CD14-positive monocyte (primary cell): ENCODE data around the gene MARK4. TPM values are rescaled to one million over a fixed set of nuclear protein-coding genes. Genes with fewer than 3 reads are reported as not detected.
A peak's percentile ranks its signal among the peaks of the same experiment; 100 is the strongest.

Experiments used
- DNase-seq, 3 donors: peaks; one replicate each; pipeline ENCODE4 v3.0.0-alpha.2; 2011 to 2022
- H2AFZ ChIP-seq: 2 replicates; pipeline ENCODE4 v1.6.0; 2012; ENCODE audit warnings: mild to moderate bottlenecking, low read depth, low read length, inconsistent platforms; ENCODE audit not compliant: insufficient read depth, poor library complexity, severe bottlenecking
- H3K27ac ChIP-seq, 2 donors: 1 replicate in 1 of 2; 2 replicates in 1 of 2; pipeline ENCODE4 v1.5.1; 2012 to 2013; ENCODE audit warnings: low read length in 2 of 2, control low read depth in 1 of 2, inconsistent platforms in 1 of 2, low read depth in 1 of 2, mild to moderate bottlenecking in 1 of 2
- H3K27me3 ChIP-seq, 2 donors: one replicate each; pipeline versions ENCODE4 v1.6.0 to v1.6.1; 2011 to 2013; ENCODE audit warnings: low read length in 2 of 2; ENCODE audit not compliant: control insufficient read depth in 2 of 2, insufficient read depth in 2 of 2
- H3K36me3 ChIP-seq, 2 donors: replicated peaks in 1 of 2; 1 replicate in 1 of 2; 2 replicates in 1 of 2; pipeline versions ENCODE4 v1.5.1 to v1.6.1; 2012 to 2013; ENCODE audit warnings: low read length in 2 of 2, control low read depth in 1 of 2, inconsistent platforms in 1 of 2, mild to moderate bottlenecking in 1 of 2; ENCODE audit not compliant: insufficient read depth in 2 of 2, control insufficient read depth in 1 of 2
- H3K4me1 ChIP-seq, 2 donors: 1 replicate in 1 of 2; 2 replicates in 1 of 2; pipeline versions ENCODE4 v1.5.1 to v1.6.1; 2012 to 2013; ENCODE audit warnings: low read length in 2 of 2, control low read depth in 1 of 2, inconsistent platforms in 1 of 2, mild to moderate bottlenecking in 1 of 2, moderate library complexity in 1 of 2; ENCODE audit not compliant: insufficient read depth in 2 of 2, control insufficient read depth in 1 of 2
- H3K4me2 ChIP-seq: replicated peaks from 2 replicates; pipeline ENCODE3; 2012; ENCODE audit warnings: low read length, moderate library complexity, mild to moderate bottlenecking; ENCODE audit not compliant: poor library complexity, severe bottlenecking; ENCODE audit errors: extremely low read depth
- H3K4me3 ChIP-seq, 3 experiments: fragments of 200-600 bp in 1 of 3; sonication (generic) in 1 of 3; replicated peaks in 1 of 3; 1 replicate in 2 of 3; 2 replicates in 1 of 3; pipeline ENCODE4 v1.5.1; 2011 to 2013; ENCODE audit warnings: low read length in 3 of 3, mild to moderate bottlenecking in 3 of 3, control low read depth in 2 of 3, low read depth in 2 of 3, inconsistent platforms in 1 of 3, moderate library complexity in 1 of 3
- H3K79me2 ChIP-seq: 2 replicates; pipeline ENCODE4 v1.6.0; 2012; ENCODE audit warnings: mild to moderate bottlenecking, control low read depth, inconsistent platforms, low read length, moderate library complexity; ENCODE audit not compliant: insufficient read depth
- H3K9ac ChIP-seq: 2 replicates; pipeline ENCODE4 v1.6.0; 2017; ENCODE audit warnings: low read length, mild to moderate bottlenecking; ENCODE audit not compliant: insufficient read depth, poor library complexity, severe bottlenecking
- H3K9me3 ChIP-seq, 2 donors: replicated peaks in 1 of 2; 1 replicate in 1 of 2; 2 replicates in 1 of 2; pipeline versions ENCODE4 v1.5.1 to v1.6.1; 2012 to 2013; ENCODE audit warnings: low read length in 2 of 2, control low read depth in 1 of 2; ENCODE audit not compliant: control insufficient read depth in 1 of 2, insufficient read depth in 1 of 2
- H4K20me1 ChIP-seq: 2 replicates; pipeline ENCODE4 v1.6.0; 2012; ENCODE audit warnings: mild to moderate bottlenecking, low read length, control low read depth, moderate library complexity; ENCODE audit not compliant: insufficient read depth
- H3K27ac Mint-ChIP-seq, 7 donors: one replicate each; pipeline ENCODE4 v1.8.0; 2020; ENCODE audit warnings: mild to moderate bottlenecking in 7 of 7, mixed read lengths in 7 of 7, moderate library complexity in 6 of 7, inconsistent platforms in 2 of 7
- H3K27me3 Mint-ChIP-seq, 3 donors: one replicate each; pipeline ENCODE4 v1.8.0; 2021 to 2022; ENCODE audit warnings: low read depth in 3 of 3, mild to moderate bottlenecking in 3 of 3, mixed read lengths in 3 of 3, moderate library complexity in 3 of 3, inconsistent platforms in 1 of 3
- H3K36me3 Mint-ChIP-seq, 2 donors: one replicate each; pipeline ENCODE4 v1.8.0; 2020; ENCODE audit warnings: mixed read lengths in 2 of 2, inconsistent platforms in 1 of 2, mild to moderate bottlenecking in 1 of 2
- H3K4me1 Mint-ChIP-seq: one replicate; pipeline ENCODE4 v1.8.0; 2020; ENCODE audit warnings: mild to moderate bottlenecking, mixed read lengths
- H3K4me3 Mint-ChIP-seq, 2 donors: one replicate each; pipeline ENCODE4 v1.8.0; 2020; ENCODE audit warnings: mild to moderate bottlenecking in 2 of 2, mixed read lengths in 2 of 2, moderate library complexity in 1 of 2
- H3K9me3 Mint-ChIP-seq, 7 donors: one replicate each; pipeline ENCODE4 v1.8.0; 2020 to 2022; ENCODE audit warnings: mixed read lengths in 7 of 7, mild to moderate bottlenecking in 6 of 7, moderate library complexity in 6 of 7, inconsistent platforms in 2 of 7
- WGBS: methylation state at CpG from one replicate; pipeline ENCODE4 v1.1.5; 2013; ENCODE audit warnings: missing lambda C conversion rate; ENCODE audit not compliant: insufficient coverage; 5-methylcytosine and 5-hydroxymethylcytosine counted together
- intact Hi-C, 2 donors: fragments of 100-400 bp; cut with micrococcal nuclease; formaldehyde crosslinking; loops; one replicate each; pipeline versions ENCODE4 v1.15.0 to v1.15.1; 2023
- polyA plus RNA-seq, 3 donors: library from polyadenylated mRNA; depleted of rRNA in 1 of 3; unstranded in 2 of 3; stranded (reverse) in 1 of 3; fragments of 300-500 nt in 2 of 3; fragments of >200 nt in 1 of 3; fragmentation: Illumina TruSeq in 2 of 3; gene quantifications; 1 replicate in 2 of 3; 2 replicates in 1 of 3; pipeline ENCODE4 v1.2.3, GENCODE V29; 2012 to 2021
- TF ChIP-seq, protein P1 (sequence below): fragments of 200-600 bp; IDR thresholded peaks from one replicate; pipeline ENCODE4 v1.8.0; 2022; ENCODE audit warnings: antibody characterized with exemption, mild to moderate bottlenecking

The MARK4 gene
- polyA plus RNA-seq, 3 donors: 0.59 to 18.4 (median 0.69) TPM

DNA sequence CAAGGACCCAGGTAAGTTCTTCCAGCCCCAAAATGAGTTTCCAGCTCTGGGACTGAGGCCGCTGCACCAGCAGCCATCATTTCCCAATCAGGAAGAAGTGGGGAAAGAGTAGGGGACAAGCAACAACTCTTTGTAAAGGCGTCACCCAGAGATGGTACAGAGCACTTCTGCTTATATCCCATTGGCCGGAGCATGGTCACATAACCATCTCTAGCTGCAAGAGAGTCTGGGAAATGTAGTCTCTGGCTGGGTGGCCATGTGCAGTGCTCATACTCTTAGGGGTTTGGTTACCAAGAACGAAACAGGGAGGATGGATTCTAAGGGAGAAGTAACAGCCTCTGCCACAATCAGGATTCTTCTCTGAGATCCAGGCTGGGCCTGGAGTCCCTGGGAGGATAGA is 45.3 kb downstream of the MARK4 start:
- no peaks in the 10 kb centered on the region for H3K79me2 ChIP-seq
- peaks cover 54 to 88% of the 10 kb centered on the region in 2 donors for H3K36me3 Mint-ChIP-seq

GRCh38 chr19:45297674-45298073 is 46.6 kb downstream of the MARK4 start:
- peaks cover 11 to 61% of the 10 kb centered on the region in 2 donors for H3K36me3 ChIP-seq

More for the DNA sequence above, 45.3 kb downstream of the MARK4 start:
- Histone ChIP-seq H3K27me3 (no peaks in the 10 kb centered on the region), H3K4me3 (no peak overlapping the region), H3K9me3 (peaks cover 0 to 5% of the 10 kb centered on the region in 2 donors), H3K27ac (no peak overlapping the region), H3K4me1 (peaks cover 0 to 8% of the 10 kb centered on the region in 2 donors), H2AFZ (no peak overlapping the region), H3K9ac (no peak overlapping the region), H4K20me1 (no peaks in the 10 kb centered on the region), H3K4me2 (no peak overlapping the region), H3K36me3 (peaks cover 15 to 71% of the 10 kb centered on the region in 2 donors)
- intact Hi-C loops: no loop called here
- Mint-ChIP-seq H3K4me3 (no peak overlapping the region), H3K27ac (peak overlapping the region in 5 of 7 donors; percentile 85 to 98 (median 92)), H3K4me1 (peaks cover 7% of the 10 kb centered on the region), H3K27me3 (no peaks in the 10 kb centered on the region), H3K9me3 (peaks cover 0 to 16% (median 0%) of the 10 kb centered on the region in 7 donors)
- DNase-seq: peak; percentile 63 to 85 (median 82)
- WGBS: no CpG with 5 or more reads among the region's 4 CpGs
- TF ChIP-seq, protein P1, sequence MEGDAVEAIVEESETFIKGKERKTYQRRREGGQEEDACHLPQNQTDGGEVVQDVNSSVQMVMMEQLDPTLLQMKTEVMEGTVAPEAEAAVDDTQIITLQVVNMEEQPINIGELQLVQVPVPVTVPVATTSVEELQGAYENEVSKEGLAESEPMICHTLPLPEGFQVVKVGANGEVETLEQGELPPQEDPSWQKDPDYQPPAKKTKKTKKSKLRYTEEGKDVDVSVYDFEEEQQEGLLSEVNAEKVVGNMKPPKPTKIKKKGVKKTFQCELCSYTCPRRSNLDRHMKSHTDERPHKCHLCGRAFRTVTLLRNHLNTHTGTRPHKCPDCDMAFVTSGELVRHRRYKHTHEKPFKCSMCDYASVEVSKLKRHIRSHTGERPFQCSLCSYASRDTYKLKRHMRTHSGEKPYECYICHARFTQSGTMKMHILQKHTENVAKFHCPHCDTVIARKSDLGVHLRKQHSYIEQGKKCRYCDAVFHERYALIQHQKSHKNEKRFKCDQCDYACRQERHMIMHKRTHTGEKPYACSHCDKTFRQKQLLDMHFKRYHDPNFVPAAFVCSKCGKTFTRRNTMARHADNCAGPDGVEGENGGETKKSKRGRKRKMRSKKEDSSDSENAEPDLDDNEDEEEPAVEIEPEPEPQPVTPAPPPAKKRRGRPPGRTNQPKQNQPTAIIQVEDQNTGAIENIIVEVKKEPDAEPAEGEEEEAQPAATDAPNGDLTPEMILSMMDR: no peak

More at GRCh38 chr19:45297674-45298073, 46.6 kb downstream of the MARK4 start:
- TF ChIP-seq, protein P1: no peak
- no peaks in the 10 kb centered on the region for H3K27me3 ChIP-seq
- WGBS: 100% methylated on average over 6 of the region's 18 CpGs
- H3K4me2 ChIP-seq: no peak overlapping the region
- H3K9me3 ChIP-seq: peaks cover 0 to 5% of the 10 kb centered on the region in 2 donors
- H3K4me3 ChIP-seq: no peak overlapping the region
- no peak overlapping the region for H3K9ac ChIP-seq
- intact Hi-C loops: no loop called here
- H3K27me3 Mint-ChIP-seq: no peaks in the 10 kb centered on the region
- no peak for DNase-seq
- peaks cover 49 to 82% of the 10 kb centered on the region in 2 donors for H3K36me3 Mint-ChIP-seq
- H3K79me2 ChIP-seq: no peaks in the 10 kb centered on the region
- H3K4me1 Mint-ChIP-seq: peaks cover 7% of the 10 kb centered on the region
- no peak overlapping the region for H3K27ac Mint-ChIP-seq
- no peaks in the 10 kb centered on the region for H4K20me1 ChIP-seq
- peaks cover 0 to 8% (median 0%) of the 10 kb centered on the region in 7 donors for H3K9me3 Mint-ChIP-seq
- no peak overlapping the region for H2AFZ ChIP-seq
- no peak overlapping the region for H3K27ac ChIP-seq
- no peak overlapping the region for H3K4me3 Mint-ChIP-seq
- peaks cover 0 to 8% of the 10 kb centered on the region in 2 donors for H3K4me1 ChIP-seq
